T-helper 1 cell treated with Interleukin-12 subunit alpha and Interleukin-12 subunit beta and Interleukin-4 antibody, amounts not matched to agents 30 μg/mL and 1 μg/mL, for 36 hours (primary cell): ENCODE data around the gene HPCAL1.

Experiments used
- H3K27ac Mint-ChIP-seq: one replicate; pipeline ENCODE4 v1.8.0; 2021; ENCODE audit warnings: mild to moderate bottlenecking, mixed read lengths
- H3K27me3 Mint-ChIP-seq: one replicate; pipeline ENCODE4 v1.8.0; 2021; ENCODE audit warnings: low read depth, mixed read lengths
- H3K36me3 Mint-ChIP-seq: one replicate; pipeline ENCODE4 v1.8.0; 2021; ENCODE audit warnings: low read depth, mixed read lengths
- H3K4me1 Mint-ChIP-seq: one replicate; pipeline ENCODE4 v1.8.0; 2021; ENCODE audit warnings: low read depth, mixed read lengths
- H3K4me3 Mint-ChIP-seq: one replicate; pipeline ENCODE4 v1.8.0; 2021; ENCODE audit warnings: mild to moderate bottlenecking, moderate library complexity, mixed read lengths
- H3K9me3 Mint-ChIP-seq: one replicate; pipeline ENCODE4 v1.8.0; 2021; ENCODE audit warnings: mixed read lengths

The HPCAL1 gene

DNA sequence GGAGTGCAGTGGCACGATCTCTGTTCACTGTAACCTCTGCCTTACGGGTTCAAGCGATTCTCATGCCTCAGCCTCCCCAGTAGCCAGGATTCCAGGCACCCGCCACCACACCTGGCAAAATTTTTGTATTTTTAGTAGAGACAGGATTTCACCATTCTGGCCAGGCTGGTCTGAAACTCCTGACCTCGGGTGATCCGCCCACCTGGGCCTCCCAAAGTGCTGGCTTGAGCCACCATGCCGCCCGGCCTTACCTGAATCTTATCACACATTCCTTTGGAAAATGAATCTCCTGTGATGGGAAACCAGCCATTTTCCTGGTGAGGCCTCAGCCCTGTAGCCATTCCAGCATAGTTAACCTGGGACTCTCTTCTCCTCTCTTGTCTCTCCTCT, 57.8 kb downstream of the HPCAL1 start:
- Mint-ChIP-seq H3K27ac (no peak overlapping the region), H3K4me1 (peaks cover 2% of the 10 kb centered on the region), H3K27me3 (no peaks in the 10 kb centered on the region), H3K36me3 (no peaks in the 10 kb centered on the region), H3K4me3 (no peak overlapping the region), H3K9me3 (no peaks in the 10 kb centered on the region)

DNA sequence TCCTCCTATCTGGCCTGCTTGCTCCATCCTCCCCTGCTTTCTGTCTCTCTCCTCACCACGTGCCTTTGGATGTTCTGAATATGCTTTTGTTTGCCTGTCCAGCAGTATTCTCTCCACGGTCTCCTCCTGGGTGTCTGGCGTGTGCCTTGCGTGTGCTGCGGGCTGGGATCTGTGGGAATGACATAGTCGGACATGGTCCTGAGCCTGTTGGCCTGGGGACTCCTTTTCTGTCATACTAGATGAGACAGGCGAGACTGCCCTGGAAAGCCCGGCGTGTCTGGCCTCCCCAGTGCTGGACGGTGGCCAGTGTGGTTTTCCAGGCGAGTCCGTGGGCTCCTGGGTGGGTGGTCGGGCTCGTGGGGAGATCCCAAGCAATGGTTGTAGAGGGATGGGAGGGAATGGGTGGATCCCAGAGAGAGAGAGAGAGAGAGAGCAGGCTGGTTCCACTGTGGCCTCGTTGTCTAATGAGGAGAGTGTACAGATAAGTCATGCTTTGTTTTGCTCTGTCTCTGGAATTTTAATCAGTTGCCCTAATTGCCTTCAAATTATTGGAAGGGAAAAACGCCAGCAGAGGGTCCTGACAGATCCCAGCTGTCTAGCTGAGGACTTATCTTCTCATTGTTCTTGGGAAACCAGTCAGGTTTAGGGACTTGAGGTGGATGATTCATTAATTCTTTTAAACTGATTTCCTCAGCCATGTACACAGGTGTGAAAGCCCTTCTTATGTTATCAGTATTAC, 58.3 kb downstream of the HPCAL1 start:
- Mint-ChIP-seq H3K27me3 (no peaks in the 10 kb centered on the region), H3K4me3 (no peak overlapping the region), H3K36me3 (no peaks in the 10 kb centered on the region), H3K9me3 (no peaks in the 10 kb centered on the region), H3K4me1 (peaks cover 2% of the 10 kb centered on the region), H3K27ac (no peak overlapping the region)

- Mint-ChIP-seq H3K4me1 (no peaks in the 10 kb centered on the region), H3K27me3 (no peaks in the 10 kb centered on the region), H3K9me3 (no peaks in the 10 kb centered on the region), H3K36me3 (no peaks in the 10 kb centered on the region), H3K4me3 (no peak overlapping the region), H3K27ac (no peak overlapping the region)
These were observed 59.6 kb downstream of the HPCAL1 start for GRCh38 chr2:10362096-10362897.

DNA sequence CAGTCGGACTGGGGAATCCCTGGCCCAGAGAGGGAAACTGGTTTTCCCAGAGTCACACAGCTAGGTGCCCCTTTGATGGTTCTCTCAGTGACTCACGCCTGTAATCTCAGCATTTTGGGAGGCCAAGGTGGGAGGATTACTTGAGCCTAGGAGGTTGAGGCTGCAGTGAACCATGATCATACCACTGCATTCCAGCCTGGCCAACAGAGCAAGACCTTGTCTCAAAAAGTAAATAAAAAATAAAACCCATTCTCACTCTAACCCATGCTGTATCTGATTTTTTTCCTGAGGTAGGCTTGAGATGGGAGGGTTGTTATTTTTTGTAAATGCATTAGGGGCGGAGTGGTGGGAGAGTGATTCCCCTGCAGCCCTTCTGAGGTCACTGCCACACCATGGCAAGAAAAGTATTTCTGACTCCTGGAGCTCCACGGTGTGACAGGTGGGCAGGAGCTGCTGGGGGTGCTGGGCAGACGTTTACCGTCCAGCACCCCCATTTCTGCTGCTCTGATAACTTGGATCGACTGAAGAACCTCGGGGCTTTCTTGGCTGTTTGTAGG, 60.3 kb downstream of the HPCAL1 start:
- Mint-ChIP-seq H3K27ac (no peak overlapping the region), H3K27me3 (no peaks in the 10 kb centered on the region), H3K4me3 (no peak overlapping the region), H3K4me1 (no peaks in the 10 kb centered on the region), H3K36me3 (no peaks in the 10 kb centered on the region), H3K9me3 (no peaks in the 10 kb centered on the region)

DNA sequence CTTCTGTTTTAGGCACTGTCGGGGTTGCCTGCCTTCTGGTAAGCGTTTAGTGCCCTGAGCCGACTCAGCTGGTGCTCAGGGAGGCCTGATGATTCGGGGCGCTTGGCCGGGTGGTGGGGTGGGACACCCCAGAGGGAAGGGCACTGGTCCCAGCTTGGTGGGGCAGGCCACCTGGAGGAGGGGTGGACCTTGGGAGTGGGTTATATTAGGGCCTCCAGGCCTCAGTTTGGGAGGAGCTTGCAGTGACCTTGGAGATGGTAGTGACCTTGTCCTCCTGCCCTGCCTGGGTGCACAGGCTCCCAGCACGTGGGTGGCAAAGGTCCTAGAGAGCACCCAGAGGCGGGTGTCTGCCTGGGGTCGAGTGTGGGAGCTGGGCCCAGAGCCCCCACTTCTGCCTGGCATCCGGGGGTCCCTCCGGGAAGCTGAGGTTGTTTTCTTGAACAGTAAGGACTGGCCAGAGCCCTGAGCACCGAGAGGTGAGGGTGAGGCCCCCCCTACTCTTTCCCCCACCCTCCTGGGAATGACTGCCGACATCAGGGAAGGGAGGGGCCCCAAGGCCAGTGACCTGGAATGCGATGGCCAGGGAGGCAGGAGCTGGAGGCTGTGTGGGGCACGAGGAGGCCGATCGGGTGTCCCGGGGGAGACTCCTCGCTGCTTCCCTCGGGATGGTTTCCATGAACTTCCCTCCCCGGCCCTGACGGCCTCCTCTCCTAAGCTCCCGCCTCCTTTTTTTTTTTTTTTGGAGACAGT, 61.3 kb downstream of the HPCAL1 start:
- H3K4me1 Mint-ChIP-seq, result no peaks in the 10 kb centered on the region
- no peak overlapping the region for H3K27ac Mint-ChIP-seq
- H3K4me3 Mint-ChIP-seq, result no peak overlapping the region
- H3K27me3 Mint-ChIP-seq, result no peaks in the 10 kb centered on the region
- no peaks in the 10 kb centered on the region for H3K36me3 Mint-ChIP-seq
- H3K9me3 Mint-ChIP-seq, result no peaks in the 10 kb centered on the region

GRCh38 chr2:10365412-10365811, 62.7 kb downstream of the HPCAL1 start:
- Mint-ChIP-seq H3K27ac (no peak overlapping the region), H3K9me3 (no peaks in the 10 kb centered on the region), H3K36me3 (no peaks in the 10 kb centered on the region), H3K27me3 (no peaks in the 10 kb centered on the region), H3K4me1 (no peaks in the 10 kb centered on the region), H3K4me3 (no peak overlapping the region)

DNA sequence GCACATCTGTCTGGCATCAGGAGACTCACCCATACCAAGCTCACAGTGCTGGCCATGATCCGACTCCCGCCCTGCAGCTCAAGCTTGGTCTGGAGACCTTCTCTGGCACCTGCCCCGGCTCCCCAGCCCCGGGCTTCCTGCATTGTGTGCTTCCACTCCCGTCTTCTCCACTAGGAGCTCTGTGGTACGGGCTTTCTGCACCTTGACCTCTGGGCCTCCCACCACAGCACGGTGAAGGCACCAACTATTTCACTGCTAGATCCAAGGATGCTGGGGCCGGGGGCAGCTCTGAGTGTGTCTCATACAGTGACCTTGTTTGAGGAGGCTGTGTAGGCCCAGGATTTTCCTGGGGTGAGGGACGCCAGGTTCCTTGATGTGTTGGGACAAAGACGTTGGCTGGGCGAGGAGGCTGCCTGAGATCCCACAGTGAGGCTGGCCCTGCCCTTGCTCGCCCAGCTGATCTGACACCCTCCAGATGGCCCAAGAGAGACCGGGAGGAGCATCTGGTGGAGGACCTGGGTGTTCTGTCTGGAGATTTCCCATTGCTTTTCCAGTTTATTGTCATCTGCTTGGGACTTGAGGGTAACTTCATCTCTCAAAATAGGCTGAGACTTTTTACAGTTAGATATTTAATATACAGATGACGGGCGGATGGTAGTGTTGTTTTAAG, 64.0 kb downstream of the HPCAL1 start:
- Mint-ChIP-seq H3K36me3 (no peaks in the 10 kb centered on the region), H3K4me3 (no peak overlapping the region), H3K4me1 (no peaks in the 10 kb centered on the region), H3K27ac (no peak overlapping the region), H3K27me3 (no peaks in the 10 kb centered on the region), H3K9me3 (no peaks in the 10 kb centered on the region)

DNA sequence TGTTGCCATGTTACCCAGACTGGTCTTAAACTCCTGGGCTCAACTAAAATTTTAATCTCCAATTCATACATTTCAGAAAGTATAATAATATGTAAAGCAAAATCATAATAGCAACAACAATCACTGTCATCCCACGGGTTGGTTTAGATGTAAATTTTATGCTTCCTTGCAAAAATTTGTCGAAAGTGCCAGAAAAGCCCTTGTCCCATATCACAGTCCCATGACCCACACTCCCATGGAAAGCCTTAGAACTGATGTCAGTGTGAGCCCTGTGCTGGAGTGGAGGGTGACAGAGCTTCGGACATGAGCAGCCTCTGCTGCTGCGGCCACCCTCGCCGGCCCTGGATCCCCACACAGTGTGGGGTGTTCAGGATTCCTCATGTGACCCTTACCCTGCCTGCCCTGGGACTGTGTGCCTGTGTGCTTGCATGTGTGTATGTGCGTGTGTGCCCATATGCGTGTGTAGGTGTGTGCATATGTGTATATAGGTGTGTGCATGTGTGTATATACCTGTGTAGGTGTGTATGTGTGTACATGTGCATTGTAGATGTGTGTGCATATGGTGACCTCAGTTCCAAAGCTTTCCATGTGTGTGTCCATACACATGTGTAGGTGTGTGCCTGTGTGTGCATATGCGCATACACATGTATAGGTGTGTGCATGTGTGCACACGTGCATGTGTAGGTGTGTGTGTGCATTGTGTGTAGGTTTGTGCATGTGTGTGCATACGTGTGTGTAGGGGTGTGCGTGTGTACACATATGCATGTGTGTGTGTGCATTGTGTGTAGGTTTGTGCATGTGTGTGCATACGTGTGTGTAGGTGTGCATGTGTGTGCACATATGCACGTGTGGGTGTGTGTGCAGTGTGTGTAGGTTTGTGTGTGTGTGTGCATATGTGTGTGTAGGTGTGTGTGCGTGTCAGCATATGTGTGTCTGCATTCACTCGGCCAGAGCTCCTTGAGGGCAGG, 65.1 kb downstream of the HPCAL1 start:
- Mint-ChIP-seq H3K36me3 (no peaks in the 10 kb centered on the region), H3K27ac (no peak overlapping the region), H3K27me3 (no peaks in the 10 kb centered on the region), H3K4me1 (no peaks in the 10 kb centered on the region), H3K9me3 (no peaks in the 10 kb centered on the region), H3K4me3 (no peak overlapping the region)

DNA sequence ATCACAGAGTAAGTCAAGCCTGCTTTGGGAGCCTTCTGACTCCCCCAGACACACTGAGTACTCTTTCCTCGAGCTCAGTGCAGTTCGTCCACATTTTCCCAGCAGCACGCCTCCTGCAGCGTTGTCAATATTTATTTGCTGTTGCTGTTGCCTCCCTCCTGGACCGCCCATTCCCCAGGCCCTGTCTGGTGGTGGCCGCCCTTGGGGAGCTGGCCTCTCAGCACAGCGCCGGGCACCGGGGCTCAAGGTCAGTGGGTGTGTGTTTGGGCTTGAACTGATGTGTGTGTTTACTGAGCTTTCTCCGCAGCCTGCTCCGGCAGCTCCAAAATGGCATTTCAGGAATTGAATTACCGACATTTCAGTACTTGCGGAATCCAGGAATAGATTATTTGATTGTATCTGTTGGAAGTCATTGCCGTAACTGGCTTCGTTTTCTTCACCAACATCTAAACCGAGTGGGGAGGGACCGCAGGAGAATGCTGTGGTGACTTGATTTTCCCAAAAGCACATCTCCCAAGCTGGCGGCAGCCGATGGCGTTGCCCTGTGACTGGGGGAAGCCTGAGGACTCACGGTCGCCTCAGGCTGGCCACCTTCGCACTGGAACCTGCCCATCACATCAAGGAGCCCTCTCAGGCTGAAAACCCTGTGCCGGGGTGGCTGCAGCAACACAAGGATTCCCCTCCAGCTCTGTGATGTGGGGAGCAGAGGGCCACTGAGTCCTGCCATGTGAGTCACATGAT, 66.0 kb downstream of the HPCAL1 start:
- no peaks in the 10 kb centered on the region for H3K4me1 Mint-ChIP-seq
- no peaks in the 10 kb centered on the region for H3K27me3 Mint-ChIP-seq
- H3K27ac Mint-ChIP-seq, result no peak overlapping the region
- no peak overlapping the region for H3K4me3 Mint-ChIP-seq
- no peaks in the 10 kb centered on the region for H3K36me3 Mint-ChIP-seq
- H3K9me3 Mint-ChIP-seq, result no peaks in the 10 kb centered on the region

GRCh38 chr2:10369269-10370255, 66.9 kb downstream of the HPCAL1 start:
- H3K4me1 Mint-ChIP-seq, result no peaks in the 10 kb centered on the region

DNA sequence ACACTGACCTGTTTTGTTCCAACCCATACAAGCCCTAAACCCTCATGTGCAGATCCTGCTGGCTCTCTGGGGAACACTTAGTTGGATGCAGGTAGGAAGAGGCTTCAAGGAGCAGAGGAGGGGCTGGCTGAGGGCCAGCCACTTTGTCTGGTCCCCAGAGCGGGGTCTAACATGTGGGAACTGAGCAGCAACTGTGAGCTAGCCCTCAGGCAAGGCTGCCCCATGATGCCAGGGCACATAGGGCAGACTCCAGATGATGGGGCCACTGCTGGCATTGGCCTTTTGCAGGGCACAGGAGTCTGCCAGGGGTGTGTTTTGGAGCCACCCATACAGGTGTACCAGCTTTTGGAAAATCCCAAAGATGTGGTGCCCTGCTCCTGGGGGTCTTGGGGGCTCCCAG, 67.7 kb downstream of the HPCAL1 start:
- Mint-ChIP-seq H3K36me3 (no peaks in the 10 kb centered on the region), H3K27ac (no peak overlapping the region), H3K27me3 (no peaks in the 10 kb centered on the region), H3K9me3 (no peaks in the 10 kb centered on the region), H3K4me1 (peaks cover under 1% of the 10 kb centered on the region), H3K4me3 (no peak overlapping the region)

More at GRCh38 chr2:10369269-10370255, 66.9 kb downstream of the HPCAL1 start:
- Mint-ChIP-seq H3K36me3 (no peaks in the 10 kb centered on the region), H3K27me3 (no peaks in the 10 kb centered on the region), H3K9me3 (no peaks in the 10 kb centered on the region), H3K27ac (no peak overlapping the region), H3K4me3 (no peak overlapping the region)

- Mint-ChIP-seq H3K4me3 (no peak overlapping the region), H3K9me3 (no peaks in the 10 kb centered on the region), H3K4me1 (peaks cover 5% of the 10 kb centered on the region), H3K27ac (no peak overlapping the region), H3K36me3 (peaks cover 3% of the 10 kb centered on the region), H3K27me3 (no peaks in the 10 kb centered on the region)
These were observed 68.2 kb downstream of the HPCAL1 start for GRCh38 chr2:10370895-10371294.
